ENCODE data around the gene ASPM.

DNA sequence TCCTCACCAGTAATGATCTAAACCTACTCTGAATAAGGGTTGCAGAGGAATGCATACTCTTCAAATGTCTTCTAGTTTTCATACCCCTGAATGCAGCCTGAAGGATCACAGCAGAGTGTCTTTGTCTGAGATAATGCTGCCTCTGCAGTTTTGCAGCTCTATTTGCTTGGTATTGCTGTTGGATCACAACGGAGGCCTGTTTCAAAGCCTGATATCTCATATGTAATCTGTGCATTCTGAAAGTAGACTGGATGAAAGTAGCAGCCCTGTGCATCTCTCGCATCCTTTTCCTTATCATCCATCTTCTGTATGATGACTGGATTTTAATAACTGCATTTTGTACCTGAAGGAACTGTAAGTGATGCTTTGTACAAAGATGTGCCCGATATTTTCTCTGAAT is 44.5 kb downstream of the ASPM start:
- TF ChIP-seq, protein P1, sequence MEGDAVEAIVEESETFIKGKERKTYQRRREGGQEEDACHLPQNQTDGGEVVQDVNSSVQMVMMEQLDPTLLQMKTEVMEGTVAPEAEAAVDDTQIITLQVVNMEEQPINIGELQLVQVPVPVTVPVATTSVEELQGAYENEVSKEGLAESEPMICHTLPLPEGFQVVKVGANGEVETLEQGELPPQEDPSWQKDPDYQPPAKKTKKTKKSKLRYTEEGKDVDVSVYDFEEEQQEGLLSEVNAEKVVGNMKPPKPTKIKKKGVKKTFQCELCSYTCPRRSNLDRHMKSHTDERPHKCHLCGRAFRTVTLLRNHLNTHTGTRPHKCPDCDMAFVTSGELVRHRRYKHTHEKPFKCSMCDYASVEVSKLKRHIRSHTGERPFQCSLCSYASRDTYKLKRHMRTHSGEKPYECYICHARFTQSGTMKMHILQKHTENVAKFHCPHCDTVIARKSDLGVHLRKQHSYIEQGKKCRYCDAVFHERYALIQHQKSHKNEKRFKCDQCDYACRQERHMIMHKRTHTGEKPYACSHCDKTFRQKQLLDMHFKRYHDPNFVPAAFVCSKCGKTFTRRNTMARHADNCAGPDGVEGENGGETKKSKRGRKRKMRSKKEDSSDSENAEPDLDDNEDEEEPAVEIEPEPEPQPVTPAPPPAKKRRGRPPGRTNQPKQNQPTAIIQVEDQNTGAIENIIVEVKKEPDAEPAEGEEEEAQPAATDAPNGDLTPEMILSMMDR (conservative IDR thresholded peaks at IDR 0.05; ENCODE audit: low read depth, low read length): no peak
- no peak for TF ChIP-seq POLR2A (IDR thresholded peaks at IDR 0.05; ENCODE audit: low read depth, low read length)
- no peak for TF ChIP-seq FOS (IDR thresholded peaks at IDR 0.05; ENCODE audit: low read depth, low read length)
- TF ChIP-seq MXI1 (IDR thresholded peaks at IDR 0.05; ENCODE audit: borderline replicate concordance, low read depth, low read length): no peak
- TF ChIP-seq BHLHE40 (IDR thresholded peaks at IDR 0.05; ENCODE audit: low read depth, low read length): no peak
- TF ChIP-seq RFX5 (IDR thresholded peaks at IDR 0.05; ENCODE audit: low read depth, low read length): no peak

All from IMR-90 (cell line).